Measurements from ENCODE around the gene ASPN.

ASPN gene

DNA sequence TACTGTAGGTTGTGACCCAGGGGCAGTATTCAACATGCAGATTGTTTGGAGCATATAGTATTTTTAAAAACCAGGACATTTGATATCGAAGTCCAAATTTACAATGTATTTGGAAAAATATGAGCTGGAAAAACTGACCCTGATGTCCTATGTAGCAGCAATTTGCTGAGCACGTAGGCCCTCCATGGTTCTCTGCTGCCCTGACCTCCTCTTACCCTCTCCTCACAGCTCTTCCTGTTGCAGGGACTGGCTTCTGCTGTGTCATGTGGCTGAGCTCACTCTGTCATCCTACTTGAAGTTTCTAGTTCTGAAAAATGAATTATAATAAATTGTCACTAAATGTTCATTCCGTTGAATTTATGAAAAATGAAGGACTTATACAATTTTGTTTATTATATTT is 4.1 kb upstream of the ASPN start:
- Histone ChIP-seq H3K9me3 (ENCODE audit: control insufficient read depth, low read length) (no peaks in the 10 kb centered on the region), H3K9ac (no peak overlapping the region), H2AFZ (no peak overlapping the region), H3K27ac (no peak overlapping the region), H3K79me2 (no peaks in the 10 kb centered on the region), H3K4me1 (no peaks in the 10 kb centered on the region), H3K4me3 (ENCODE audit: low read depth, low read length) (no peak overlapping the region), H3K36me3 (ENCODE audit: control insufficient read depth, insufficient read depth, low read length) (no peaks in the 10 kb centered on the region), H3K27me3 (ENCODE audit: control insufficient read depth, insufficient read depth, low read length) (no peaks in the 10 kb centered on the region), H3K4me2 (ENCODE audit: low read length) (no peak overlapping the region)
- TF ChIP-seq, protein P1, sequence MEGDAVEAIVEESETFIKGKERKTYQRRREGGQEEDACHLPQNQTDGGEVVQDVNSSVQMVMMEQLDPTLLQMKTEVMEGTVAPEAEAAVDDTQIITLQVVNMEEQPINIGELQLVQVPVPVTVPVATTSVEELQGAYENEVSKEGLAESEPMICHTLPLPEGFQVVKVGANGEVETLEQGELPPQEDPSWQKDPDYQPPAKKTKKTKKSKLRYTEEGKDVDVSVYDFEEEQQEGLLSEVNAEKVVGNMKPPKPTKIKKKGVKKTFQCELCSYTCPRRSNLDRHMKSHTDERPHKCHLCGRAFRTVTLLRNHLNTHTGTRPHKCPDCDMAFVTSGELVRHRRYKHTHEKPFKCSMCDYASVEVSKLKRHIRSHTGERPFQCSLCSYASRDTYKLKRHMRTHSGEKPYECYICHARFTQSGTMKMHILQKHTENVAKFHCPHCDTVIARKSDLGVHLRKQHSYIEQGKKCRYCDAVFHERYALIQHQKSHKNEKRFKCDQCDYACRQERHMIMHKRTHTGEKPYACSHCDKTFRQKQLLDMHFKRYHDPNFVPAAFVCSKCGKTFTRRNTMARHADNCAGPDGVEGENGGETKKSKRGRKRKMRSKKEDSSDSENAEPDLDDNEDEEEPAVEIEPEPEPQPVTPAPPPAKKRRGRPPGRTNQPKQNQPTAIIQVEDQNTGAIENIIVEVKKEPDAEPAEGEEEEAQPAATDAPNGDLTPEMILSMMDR (IDR thresholded peaks at IDR 0.05): no peak

DNA sequence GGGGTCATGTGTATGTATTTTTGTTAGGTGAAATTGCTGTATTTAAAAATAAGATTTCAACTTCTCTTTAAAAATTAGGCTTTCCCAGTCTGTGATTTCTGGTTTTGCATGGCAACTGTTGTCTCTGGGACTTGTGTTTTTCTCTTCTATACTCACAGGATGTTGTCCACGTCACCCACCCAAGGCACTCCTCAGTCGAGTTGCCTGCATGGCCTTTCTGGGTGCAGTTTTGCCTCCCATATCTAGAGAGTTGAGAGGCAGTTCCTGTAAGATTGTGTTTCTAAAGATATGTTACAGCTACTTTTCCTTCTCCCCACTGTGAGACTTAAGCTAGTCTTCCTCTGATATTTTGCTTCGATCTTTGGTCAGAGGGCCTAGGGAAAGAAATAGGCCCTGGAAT is 2.3 kb upstream of the ASPN start:
- H2AFZ ChIP-seq: no peak overlapping the region
- H3K79me2 ChIP-seq: no peaks in the 10 kb centered on the region
- H3K9me3 ChIP-seq (ENCODE audit: control insufficient read depth, low read length): no peaks in the 10 kb centered on the region
- no peaks in the 10 kb centered on the region for H3K27me3 ChIP-seq (ENCODE audit: control insufficient read depth, insufficient read depth, low read length)
- no peak overlapping the region for H3K4me3 ChIP-seq (ENCODE audit: low read depth, low read length)
- TF ChIP-seq, protein P1 (IDR thresholded peaks at IDR 0.05): no peak
- no peaks in the 10 kb centered on the region for H3K4me1 ChIP-seq
- no peak overlapping the region for H3K4me2 ChIP-seq (ENCODE audit: low read length)
- no peak overlapping the region for H3K27ac ChIP-seq
- H3K9ac ChIP-seq: no peak overlapping the region
- no peaks in the 10 kb centered on the region for H3K36me3 ChIP-seq (ENCODE audit: control insufficient read depth, insufficient read depth, low read length)

DNA sequence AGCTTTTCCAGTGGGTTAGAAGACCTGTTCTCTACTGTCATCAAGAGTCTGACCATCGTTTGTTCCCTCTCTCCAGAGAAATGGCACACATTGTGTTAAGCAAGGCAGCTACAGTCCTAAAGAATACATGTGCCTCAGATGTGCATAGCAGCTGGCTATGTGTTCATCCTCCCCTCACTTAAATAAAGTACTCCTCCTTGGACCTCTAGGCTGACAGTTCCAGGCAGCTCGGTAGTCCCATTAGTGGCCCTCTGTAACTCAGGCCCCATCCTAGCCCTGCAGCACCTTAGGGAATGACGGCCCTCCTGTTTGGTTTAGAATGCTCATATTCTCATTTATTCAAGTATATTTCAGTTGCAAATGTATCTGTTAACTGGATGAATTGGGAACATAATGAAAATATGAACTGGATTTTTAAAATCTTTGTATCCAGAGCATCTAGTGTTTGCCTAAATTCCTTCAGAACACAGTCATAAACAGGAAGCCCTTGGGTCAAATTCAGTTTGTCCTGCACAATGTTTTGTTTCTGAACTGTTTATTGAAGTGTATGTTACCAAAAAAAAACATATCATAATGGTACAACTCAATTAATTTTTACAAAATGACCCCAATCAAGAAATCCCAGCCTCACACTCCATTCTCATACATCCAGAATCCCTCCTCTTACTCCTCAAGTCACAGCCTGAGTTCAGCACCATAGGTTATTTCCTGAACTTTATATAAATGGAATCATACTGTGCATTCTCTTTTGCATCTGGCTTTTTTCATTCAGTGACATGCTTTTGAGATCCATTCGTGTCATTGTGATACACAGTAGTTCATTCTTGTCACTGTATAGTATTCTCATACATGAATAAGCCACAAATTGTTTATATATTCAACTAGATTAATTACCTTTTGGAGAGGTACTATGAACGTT is 1.6 kb upstream of the ASPN start:
- Histone ChIP-seq H2AFZ (no peak overlapping the region), H3K27me3 (ENCODE audit: control insufficient read depth, insufficient read depth, low read length) (no peaks in the 10 kb centered on the region), H3K27ac (no peak overlapping the region), H3K9me3 (ENCODE audit: control insufficient read depth, low read length) (no peaks in the 10 kb centered on the region), H3K36me3 (ENCODE audit: control insufficient read depth, insufficient read depth, low read length) (no peaks in the 10 kb centered on the region), H3K79me2 (no peaks in the 10 kb centered on the region), H3K4me1 (no peaks in the 10 kb centered on the region), H3K4me2 (ENCODE audit: low read length) (no peak overlapping the region), H3K9ac (no peak overlapping the region), H3K4me3 (ENCODE audit: low read depth, low read length) (no peak overlapping the region)
- TF ChIP-seq, protein P1 (IDR thresholded peaks at IDR 0.05): no peak

DNA sequence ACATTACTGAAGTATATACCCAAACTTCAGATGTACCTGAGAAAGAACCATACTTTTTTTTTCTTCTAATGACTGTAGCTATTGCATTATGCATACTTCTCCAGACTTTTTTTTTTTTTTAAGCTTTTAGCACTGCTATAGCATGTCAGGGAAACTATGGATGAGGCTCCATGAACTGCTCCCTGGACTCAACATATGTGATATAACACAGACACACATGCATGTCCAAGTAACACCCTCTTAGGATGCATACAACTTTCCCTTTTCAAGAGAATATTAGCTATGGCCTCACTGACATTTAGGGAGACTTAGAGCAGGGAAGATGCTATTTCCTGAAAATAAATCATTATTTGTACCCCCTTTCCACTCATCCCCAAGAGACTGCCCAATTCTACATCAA is 499 bp upstream of the ASPN start:
- H3K27ac ChIP-seq: no peak overlapping the region
- no peaks in the 10 kb centered on the region for H3K4me1 ChIP-seq
- H3K9me3 ChIP-seq (ENCODE audit: control insufficient read depth, low read length): no peaks in the 10 kb centered on the region
- H3K4me3 ChIP-seq (ENCODE audit: low read depth, low read length): no peak overlapping the region
- no peaks in the 10 kb centered on the region for H3K79me2 ChIP-seq
- H3K36me3 ChIP-seq (ENCODE audit: control insufficient read depth, insufficient read depth, low read length): no peaks in the 10 kb centered on the region
- H3K27me3 ChIP-seq (ENCODE audit: control insufficient read depth, insufficient read depth, low read length): no peaks in the 10 kb centered on the region
- H3K9ac ChIP-seq: no peak overlapping the region
- TF ChIP-seq, protein P1 (IDR thresholded peaks at IDR 0.05): no peak
- no peak overlapping the region for H2AFZ ChIP-seq
- H3K4me2 ChIP-seq (ENCODE audit: low read length): no peak overlapping the region
